T follicular helper cell (primary cell): ENCODE results near the gene ZCCHC24.
"Not testable (repeated sequence)": the region's sequence is repeated elsewhere in the genome, so short reads cannot be mapped to it uniquely, and the experiment has no call there.

Experiments
- DNase-seq: peaks from one replicate; pipeline ENCODE4 v3.0.0-alpha.2; 2020; ENCODE audit warnings: low read depth

The ZCCHC24 gene

GRCh38 chr10:79472449-79472848, 27.0 kb upstream of the ZCCHC24 start:
- DNase-seq = no peak

GRCh38 chr10:79471776-79472175, 26.4 kb upstream of the ZCCHC24 start:
- DNase-seq = no peak

- no peak for DNase-seq
Measured at GRCh38 chr10:79470096-79470495, 24.7 kb upstream of the ZCCHC24 start.

GRCh38 chr10:79468841-79469585, 23.6 kb upstream of the ZCCHC24 start:
- no peak for DNase-seq

GRCh38 chr10:79468015-79468560, 22.7 kb upstream of the ZCCHC24 start:
- DNase-seq = no peak

- no peak for DNase-seq
Measured at GRCh38 chr10:79465341-79465740, 19.9 kb upstream of the ZCCHC24 start.

GRCh38 chr10:79463578-79464496, 18.4 kb upstream of the ZCCHC24 start:
- no peak for DNase-seq

GRCh38 chr10:79460687-79461086, 15.3 kb upstream of the ZCCHC24 start:
- DNase-seq = no peak

- DNase-seq = no peak
Measured at GRCh38 chr10:79459243-79459642, 13.8 kb upstream of the ZCCHC24 start.

- no peak for DNase-seq
Measured at GRCh38 chr10:79458483-79458882, 13.1 kb upstream of the ZCCHC24 start.

GRCh38 chr10:79457256-79457785, 11.9 kb upstream of the ZCCHC24 start:
- DNase-seq = no peak

GRCh38 chr10:79454259-79454658, 8.8 kb upstream of the ZCCHC24 start:
- no peak for DNase-seq

GRCh38 chr10:79453392-79453791, 8.0 kb upstream of the ZCCHC24 start:
- DNase-seq = no peak

GRCh38 chr10:79452174-79452611, 6.8 kb upstream of the ZCCHC24 start:
- DNase-seq = no peak

GRCh38 chr10:79451046-79451699, 5.7 kb upstream of the ZCCHC24 start:
- no peak for DNase-seq

- DNase-seq = no peak
Measured at GRCh38 chr10:79449181-79450146, 4.0 kb upstream of the ZCCHC24 start.

- no peak for DNase-seq
Measured at GRCh38 chr10:79448732-79449049, 3.3 kb upstream of the ZCCHC24 start.

GRCh38 chr10:79447911-79448731, 2.7 kb upstream of the ZCCHC24 start:
- DNase-seq = no peak

- DNase-seq = not testable (repeated sequence)
Measured at GRCh38 chr10:79447249-79447648, 1.8 kb upstream of the ZCCHC24 start.

- DNase-seq = no peak
Measured at GRCh38 chr10:79446758-79447084, 1.3 kb upstream of the ZCCHC24 start.
